Measurements from ENCODE around the gene TANGO6. TPM values are rescaled to one million over a fixed set of nuclear protein-coding genes. Genes with fewer than 3 reads are reported as not detected.

The TANGO6 gene
- total and polyA plus RNA-seq, 4 donors = 5.4 to 26.6 (median 13.2) TPM

GRCh38 chr16:68850481-68850880, 7.2 kb downstream of the TANGO6 start:
- no peak overlapping the region for H3K27ac ChIP-seq (ENCODE audit: low read depth in 1 of 2, low read length in 2 of 2)
- H3K4me1 ChIP-seq (ENCODE audit: control insufficient read depth in 1 of 2, insufficient read depth in 2 of 2, low read length in 2 of 2) = no peaks in the 10 kb centered on the region
- ATAC-seq (ENCODE audit: low FRiP score) = no peak
- WGBS, 2 donors = 96 to 98% methylated on average over 2 of the region's 2 CpGs
- no peak for DNase-seq
- no peak overlapping the region for H3K4me3 ChIP-seq (ENCODE audit: low read length in 2 of 2)
- no peaks in the 10 kb centered on the region for H3K9me3 ChIP-seq (ENCODE audit: control insufficient read depth, low read length)
- H3K36me3 ChIP-seq (ENCODE audit: control insufficient read depth in 1 of 2, insufficient read depth in 2 of 2, low read length in 1 of 2) = no peaks in the 10 kb centered on the region
- H3K27me3 ChIP-seq (ENCODE audit: control insufficient read depth in 1 of 2, insufficient read depth in 2 of 2, low read length in 1 of 2) = no peaks in the 10 kb centered on the region
- intact Hi-C loops (cut with DNase I) = no loop called here

- Histone ChIP-seq H3K4me3 (ENCODE audit: low read length in 2 of 2) (no peak overlapping the region), H3K36me3 (ENCODE audit: control insufficient read depth in 1 of 2, insufficient read depth in 2 of 2, low read length in 1 of 2) (no peaks in the 10 kb centered on the region), H3K27me3 (ENCODE audit: control insufficient read depth in 1 of 2, insufficient read depth in 2 of 2, low read length in 1 of 2) (no peaks in the 10 kb centered on the region), H3K4me1 (ENCODE audit: control insufficient read depth in 1 of 2, insufficient read depth in 2 of 2, low read length in 2 of 2) (no peaks in the 10 kb centered on the region), H3K9me3 (ENCODE audit: control insufficient read depth, low read length) (no peaks in the 10 kb centered on the region), H3K27ac (ENCODE audit: low read depth in 1 of 2, low read length in 2 of 2) (no peak overlapping the region)
- DNase-seq (no peak), ATAC-seq (ENCODE audit: low FRiP score) (no peak)
- 80 to 87% methylated on average over 2 of the region's 2 CpGs for WGBS, 2 donors
- intact Hi-C loops (cut with DNase I) = no loop called here
Measured at GRCh38 chr16:68851601-68852000, 8.3 kb downstream of the TANGO6 start.

GRCh38 chr16:68857479-68857878, 14.1 kb downstream of the TANGO6 start:
- intact Hi-C loops (cut with DNase I) = no loop called here
- ATAC-seq (ENCODE audit: low FRiP score) (no peak), DNase-seq (no peak)
- Histone ChIP-seq H3K27me3 (ENCODE audit: control insufficient read depth in 1 of 2, insufficient read depth in 2 of 2, low read length in 1 of 2) (no peaks in the 10 kb centered on the region), H3K4me1 (ENCODE audit: control insufficient read depth in 1 of 2, insufficient read depth in 2 of 2, low read length in 2 of 2) (no peaks in the 10 kb centered on the region), H3K4me3 (ENCODE audit: low read length in 2 of 2) (no peak overlapping the region), H3K9me3 (ENCODE audit: control insufficient read depth, low read length) (no peaks in the 10 kb centered on the region), H3K27ac (ENCODE audit: low read depth in 1 of 2, low read length in 2 of 2) (no peak overlapping the region), H3K36me3 (ENCODE audit: control insufficient read depth in 1 of 2, insufficient read depth in 2 of 2, low read length in 1 of 2) (no peaks in the 10 kb centered on the region)
- WGBS, 2 donors = 93 to 95% methylated on average over 1 of the region's 1 CpG

- H3K9me3 ChIP-seq (ENCODE audit: control insufficient read depth, low read length) = no peaks in the 10 kb centered on the region
- ATAC-seq (ENCODE audit: low FRiP score) = no peak
- intact Hi-C loops (cut with DNase I) = no loop called here
- H3K27me3 ChIP-seq (ENCODE audit: control insufficient read depth in 1 of 2, insufficient read depth in 2 of 2, low read length in 1 of 2) = no peaks in the 10 kb centered on the region
- H3K36me3 ChIP-seq (ENCODE audit: control insufficient read depth in 1 of 2, insufficient read depth in 2 of 2, low read length in 1 of 2) = no peaks in the 10 kb centered on the region
- no peak for DNase-seq
- no peaks in the 10 kb centered on the region for H3K4me1 ChIP-seq (ENCODE audit: control insufficient read depth in 1 of 2, insufficient read depth in 2 of 2, low read length in 2 of 2)
- H3K27ac ChIP-seq (ENCODE audit: low read depth in 1 of 2, low read length in 2 of 2) = no peak overlapping the region
- 93 to 94% methylated on average over 4 of the region's 4 CpGs for WGBS, 2 donors
- H3K4me3 ChIP-seq (ENCODE audit: low read length in 2 of 2) = no peak overlapping the region
Measured at GRCh38 chr16:68859828-68860227, 16.5 kb downstream of the TANGO6 start.

GRCh38 chr16:68860978-68861892, 17.9 kb downstream of the TANGO6 start:
- H3K27ac ChIP-seq (ENCODE audit: low read depth in 1 of 2, low read length in 2 of 2) = no peak overlapping the region
- DNase-seq = no peak
- WGBS, 2 donors = 93 to 95% methylated on average over 15 of the region's 15 CpGs
- H3K36me3 ChIP-seq (ENCODE audit: control insufficient read depth in 1 of 2, insufficient read depth in 2 of 2, low read length in 1 of 2) = no peaks in the 10 kb centered on the region
- no peaks in the 10 kb centered on the region for H3K4me1 ChIP-seq (ENCODE audit: control insufficient read depth in 1 of 2, insufficient read depth in 2 of 2, low read length in 2 of 2)
- no peak overlapping the region for H3K4me3 ChIP-seq (ENCODE audit: low read length in 2 of 2)
- intact Hi-C loops (cut with DNase I) = no loop called here
- no peaks in the 10 kb centered on the region for H3K9me3 ChIP-seq (ENCODE audit: control insufficient read depth, low read length)
- no peak for ATAC-seq (ENCODE audit: low FRiP score)
- no peaks in the 10 kb centered on the region for H3K27me3 ChIP-seq (ENCODE audit: control insufficient read depth in 1 of 2, insufficient read depth in 2 of 2, low read length in 1 of 2)

- no peak for DNase-seq
- no peak overlapping the region for H3K27ac ChIP-seq (ENCODE audit: low read depth in 1 of 2, low read length in 2 of 2)
- H3K4me1 ChIP-seq (ENCODE audit: control insufficient read depth in 1 of 2, insufficient read depth in 2 of 2, low read length in 2 of 2) = no peaks in the 10 kb centered on the region
- H3K4me3 ChIP-seq (ENCODE audit: low read length in 2 of 2) = no peak overlapping the region
- H3K36me3 ChIP-seq (ENCODE audit: control insufficient read depth in 1 of 2, insufficient read depth in 2 of 2, low read length in 1 of 2) = peaks cover 0 to 3% of the 10 kb centered on the region in 2 donors
- 95% methylated on average over 6 of the region's 6 CpGs for WGBS, 2 donors
- H3K9me3 ChIP-seq (ENCODE audit: control insufficient read depth, low read length) = no peaks in the 10 kb centered on the region
- ATAC-seq (ENCODE audit: low FRiP score) = no peak
- intact Hi-C loops (cut with DNase I) = no loop called here
- H3K27me3 ChIP-seq (ENCODE audit: control insufficient read depth in 1 of 2, insufficient read depth in 2 of 2, low read length in 1 of 2) = no peaks in the 10 kb centered on the region
Measured at GRCh38 chr16:68866933-68867332, 23.6 kb downstream of the TANGO6 start.

- no peak overlapping the region for H3K4me3 ChIP-seq (ENCODE audit: low read length in 2 of 2)
- 75 to 82% methylated on average over 4 of the region's 4 CpGs for WGBS, 2 donors
- H3K27me3 ChIP-seq (ENCODE audit: control insufficient read depth in 1 of 2, insufficient read depth in 2 of 2, low read length in 1 of 2) = no peaks in the 10 kb centered on the region
- no peak overlapping the region for H3K27ac ChIP-seq (ENCODE audit: low read depth in 1 of 2, low read length in 2 of 2)
- H3K4me1 ChIP-seq (ENCODE audit: control insufficient read depth in 1 of 2, insufficient read depth in 2 of 2, low read length in 2 of 2) = no peaks in the 10 kb centered on the region
- intact Hi-C loops (cut with DNase I) = no loop called here
- DNase-seq = no peak
- no peaks in the 10 kb centered on the region for H3K9me3 ChIP-seq (ENCODE audit: control insufficient read depth, low read length)
- H3K36me3 ChIP-seq (ENCODE audit: control insufficient read depth in 1 of 2, insufficient read depth in 2 of 2, low read length in 1 of 2) = peaks cover 5 to 6% of the 10 kb centered on the region in 2 donors
- ATAC-seq (ENCODE audit: low FRiP score) = no peak
Measured at GRCh38 chr16:68869492-68870088, 26.3 kb downstream of the TANGO6 start.

- Histone ChIP-seq H3K4me3 (ENCODE audit: low read length in 2 of 2) (no peak overlapping the region), H3K36me3 (ENCODE audit: control insufficient read depth in 1 of 2, insufficient read depth in 2 of 2, low read length in 1 of 2) (peaks cover 5 to 6% of the 10 kb centered on the region in 2 donors), H3K9me3 (ENCODE audit: control insufficient read depth, low read length) (no peaks in the 10 kb centered on the region), H3K27ac (ENCODE audit: low read depth in 1 of 2, low read length in 2 of 2) (no peak overlapping the region), H3K27me3 (ENCODE audit: control insufficient read depth in 1 of 2, insufficient read depth in 2 of 2, low read length in 1 of 2) (no peaks in the 10 kb centered on the region), H3K4me1 (ENCODE audit: control insufficient read depth in 1 of 2, insufficient read depth in 2 of 2, low read length in 2 of 2) (no peaks in the 10 kb centered on the region)
- DNase-seq = no peak
- intact Hi-C loops (cut with DNase I) = no loop called here
- no peak for ATAC-seq (ENCODE audit: low FRiP score)
- 78 to 84% methylated on average over 7 of the region's 7 CpGs for WGBS, 2 donors
Measured at GRCh38 chr16:68873635-68874471, 30.5 kb downstream of the TANGO6 start.
